GM20000 (cell line): Measurements from ENCODE around the gene ANO9.

Experiments used
- DNase-seq: peaks from one replicate; pipeline ENCODE4 v3.0.0; 2012; ENCODE audit warnings: low spot score
- CTCF ChIP-seq: IDR thresholded peaks from 2 replicates; pipeline ENCODE4 v1.5.1; 2012; ENCODE audit warnings: mild to moderate bottlenecking, control low read depth; ENCODE audit errors: extremely low read depth, missing control alignments

The ANO9 gene

GRCh38 chr11:367956-368413 is 73.8 kb downstream of the ANO9 start:
- TF ChIP-seq CTCF = no peak
- DNase-seq = no peak
